Peyer's patch (tissue), 4 donors: ENCODE data around the gene LEPROT.

ENCODE experiments used
- CTCF ChIP-seq, 6 experiments: fragments of 450-650 bp in 4 of 6; fragments of 200-600 bp in 2 of 6; sonication (generic) in 1 of 6; IDR thresholded peaks; one replicate each; pipeline ENCODE4 v1.5.1; 2017 to 2019; ENCODE audit warnings: antibody characterized with exemption in 6 of 6, mild to moderate bottlenecking in 3 of 6, moderate library complexity in 1 of 6
- POLR2A ChIP-seq, 2 donors: fragments of 450-650 bp; IDR thresholded peaks; one replicate each; pipeline ENCODE4 v1.5.1; 2017; ENCODE audit warnings: antibody characterized with exemption in 2 of 2, mild to moderate bottlenecking in 2 of 2, moderate library complexity in 2 of 2

GRCh38 chr1:65387821-65388220, 32.6 kb upstream of the LEPROT start:
- TF ChIP-seq CTCF (IDR thresholded peaks at IDR 0.05), result no peak
- no peak for TF ChIP-seq POLR2A (IDR thresholded peaks at IDR 0.05)
